Panc1 (cell line): ENCODE data around the gene OR10H1. TPM values are rescaled to one million over a fixed set of nuclear protein-coding genes. Genes with fewer than 3 reads are reported as not detected.

Experiments
- ATAC-seq: fragments of 200-7000 bp; cut with Tn5 transposase; 2 replicates; pipeline ENCODE4 v1.9.1; 2020; ENCODE audit warnings: mild to moderate bottlenecking, moderate library complexity
- BruUV-seq: library from RNA; stranded (reverse); fragments of 400-500 nt; replicated peaks from 2 replicates; lab custom pipeline; 2021; lab: Mats Ljungman, UMichigan
- CTCF ChIA-PET: fragments of 300-600 bp; sonication (Branson Sonifier 250); formaldehyde crosslinking; loops from one replicate; lab custom pipeline; 2022; ENCODE audit warnings: antibody characterized with exemption; lab: Charles Lee
- POLR2A ChIA-PET: fragments of 300-600 bp; sonication (Branson Sonifier 250); formaldehyde crosslinking; loops from one replicate; lab custom pipeline; 2022; ENCODE audit warnings: antibody characterized with exemption; lab: Charles Lee
- DNase-seq: peaks from one replicate; pipeline ENCODE4 v3.0.0-alpha.2; 2010; ENCODE audit warnings: low read depth, low spot score
- H3K27ac ChIP-seq: 2 replicates; pipeline ENCODE4 v1.5.1; 2011; ENCODE audit warnings: mild to moderate bottlenecking, low read length, inconsistent platforms
- H3K27me3 ChIP-seq: fragments of 200-500 bp; sonication (Bioruptor generic); 2 replicates; pipeline ENCODE4 v1.6.0; 2014; ENCODE audit warnings: low read length, inconsistent platforms; ENCODE audit not compliant: control insufficient read depth, insufficient read depth
- H3K36me3 ChIP-seq: fragments of 200-500 bp; sonication (Bioruptor generic); 2 replicates; pipeline ENCODE4 v1.5.1; 2014; ENCODE audit warnings: inconsistent platforms, mild to moderate bottlenecking, low read length, moderate library complexity; ENCODE audit not compliant: control insufficient read depth, insufficient read depth
- H3K4me1 ChIP-seq: 2 replicates; pipeline ENCODE4 v1.5.1; 2011; ENCODE audit warnings: inconsistent platforms, mild to moderate bottlenecking, low read length, moderate library complexity; ENCODE audit not compliant: control insufficient read depth, insufficient read depth
- H3K4me3 ChIP-seq, 2 experiments: 2 replicates each; pipeline ENCODE4 v1.5.1; 2011 to 2012; ENCODE audit warnings: low read depth in 2 of 2, low read length in 2 of 2, mild to moderate bottlenecking in 2 of 2, inconsistent platforms in 1 of 2, moderate library complexity in 1 of 2
- H3K9me3 ChIP-seq: fragments of 200-500 bp; sonication (Bioruptor generic); 2 replicates; pipeline ENCODE4 v1.5.1; 2014; ENCODE audit warnings: low read depth, mild to moderate bottlenecking, inconsistent platforms, low read length, moderate library complexity; ENCODE audit not compliant: control insufficient read depth, insufficient read depth
- CTCF ChIP-seq: fragments of 450-650 bp; IDR thresholded peaks from 2 replicates; pipeline ENCODE4 v1.5.1; 2017; ENCODE audit warnings: mild to moderate bottlenecking
- POLR2AphosphoS5 ChIP-seq: IDR thresholded peaks from 2 replicates; pipeline ENCODE4 v1.6.1; 2012; ENCODE audit warnings: mild to moderate bottlenecking, low read depth, low read length, moderate library complexity
- SIN3A ChIP-seq: IDR thresholded peaks from 2 replicates; pipeline ENCODE4 v1.6.1; 2012; ENCODE audit warnings: low read depth, mild to moderate bottlenecking, low read length, moderate library complexity, borderline replicate concordance; ENCODE audit not compliant: insufficient read depth
- TCF7L2 ChIP-seq: IDR thresholded peaks from 2 replicates; pipeline ENCODE4 v1.6.1; 2011; ENCODE audit warnings: mild to moderate bottlenecking, low read depth, low read length, inconsistent platforms
- in situ Hi-C: cut with HindIII; loops from 2 replicates; pipeline ENCODE4 v1.10.0; 2016; ENCODE audit warnings: low sequenced_read_pairs, low pct_unique_long_range_greater_than_20kb
- intact Hi-C: fragments of 100-400 bp; cut with micrococcal nuclease; formaldehyde crosslinking; loops from one replicate; pipeline ENCODE4 v1.10.0; 2022; ENCODE audit not compliant: unreplicated experiment
- total RNA-seq: library from RNA; stranded (reverse); gene quantifications from one replicate; pipeline ENCODE4 v1.2.1, GENCODE V29; 2021; ENCODE audit not compliant: unreplicated experiment
- TF ChIP-seq, protein P1 (sequence below), 2 experiments: IDR thresholded peaks; 2 replicates each; pipeline ENCODE4 v1.6.1; 2011 to 2012; ENCODE audit warnings: low read depth in 2 of 2, control low read depth in 1 of 2, low read length in 1 of 2, mild to moderate bottlenecking in 1 of 2, moderate library complexity in 1 of 2; ENCODE audit not compliant: insufficient read depth in 1 of 2

OR10H1 gene
- total RNA-seq, 1 experiment from 2014 or later: not detected

GRCh38 chr19:15838351-15838750 is 22.9 kb upstream of the OR10H1 start:
- no peak overlapping the region for H3K27ac ChIP-seq
- H3K36me3 ChIP-seq: no peaks in the 10 kb centered on the region
- H3K4me1 ChIP-seq: no peaks in the 10 kb centered on the region
- TF ChIP-seq, protein P1, sequence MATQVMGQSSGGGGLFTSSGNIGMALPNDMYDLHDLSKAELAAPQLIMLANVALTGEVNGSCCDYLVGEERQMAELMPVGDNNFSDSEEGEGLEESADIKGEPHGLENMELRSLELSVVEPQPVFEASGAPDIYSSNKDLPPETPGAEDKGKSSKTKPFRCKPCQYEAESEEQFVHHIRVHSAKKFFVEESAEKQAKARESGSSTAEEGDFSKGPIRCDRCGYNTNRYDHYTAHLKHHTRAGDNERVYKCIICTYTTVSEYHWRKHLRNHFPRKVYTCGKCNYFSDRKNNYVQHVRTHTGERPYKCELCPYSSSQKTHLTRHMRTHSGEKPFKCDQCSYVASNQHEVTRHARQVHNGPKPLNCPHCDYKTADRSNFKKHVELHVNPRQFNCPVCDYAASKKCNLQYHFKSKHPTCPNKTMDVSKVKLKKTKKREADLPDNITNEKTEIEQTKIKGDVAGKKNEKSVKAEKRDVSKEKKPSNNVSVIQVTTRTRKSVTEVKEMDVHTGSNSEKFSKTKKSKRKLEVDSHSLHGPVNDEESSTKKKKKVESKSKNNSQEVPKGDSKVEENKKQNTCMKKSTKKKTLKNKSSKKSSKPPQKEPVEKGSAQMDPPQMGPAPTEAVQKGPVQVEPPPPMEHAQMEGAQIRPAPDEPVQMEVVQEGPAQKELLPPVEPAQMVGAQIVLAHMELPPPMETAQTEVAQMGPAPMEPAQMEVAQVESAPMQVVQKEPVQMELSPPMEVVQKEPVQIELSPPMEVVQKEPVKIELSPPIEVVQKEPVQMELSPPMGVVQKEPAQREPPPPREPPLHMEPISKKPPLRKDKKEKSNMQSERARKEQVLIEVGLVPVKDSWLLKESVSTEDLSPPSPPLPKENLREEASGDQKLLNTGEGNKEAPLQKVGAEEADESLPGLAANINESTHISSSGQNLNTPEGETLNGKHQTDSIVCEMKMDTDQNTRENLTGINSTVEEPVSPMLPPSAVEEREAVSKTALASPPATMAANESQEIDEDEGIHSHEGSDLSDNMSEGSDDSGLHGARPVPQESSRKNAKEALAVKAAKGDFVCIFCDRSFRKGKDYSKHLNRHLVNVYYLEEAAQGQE (IDR thresholded peaks at IDR 0.05; ENCODE audit: insufficient read depth in 1 of 2, low read depth in 2 of 2, low read length in 1 of 2): no peak
- TF ChIP-seq CTCF (no peak), SIN3A (no peak)
- no peak overlapping the region for H3K4me3 ChIP-seq
- BruUV-seq: no TSS peak
- intact Hi-C loops: no loop called here
- POLR2A ChIA-PET: no interaction called here
- CTCF ChIA-PET: no interaction called here
- no peak for DNase-seq
- no peaks in the 10 kb centered on the region for H3K9me3 ChIP-seq
- no peak for ATAC-seq
- in situ Hi-C loops: no loop called here
- no peaks in the 10 kb centered on the region for H3K27me3 ChIP-seq

DNA sequence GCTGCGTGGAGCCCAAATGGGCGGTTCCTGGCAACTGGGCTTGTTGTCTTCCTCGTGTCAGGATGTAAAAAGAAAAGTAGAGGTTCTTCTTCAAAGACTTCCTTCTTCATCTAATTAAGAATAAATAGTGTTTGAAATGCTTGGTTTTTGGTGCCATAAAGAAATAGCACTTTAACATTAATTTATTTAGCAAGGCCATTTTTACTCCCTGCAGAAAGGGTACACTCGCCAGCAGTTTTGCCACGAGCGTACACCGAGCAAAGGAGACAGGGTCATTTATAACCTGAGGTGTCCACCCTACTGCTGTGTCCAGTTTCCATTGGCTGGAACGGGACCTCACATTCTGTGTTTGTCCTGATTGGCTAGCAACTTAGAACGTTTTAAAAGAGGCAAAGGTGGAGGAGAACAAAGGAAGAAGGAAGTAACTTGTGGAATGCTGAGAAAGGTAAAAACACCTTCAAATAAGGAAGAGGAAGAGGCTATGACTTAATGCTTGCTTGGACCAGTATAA is 21.8 kb upstream of the OR10H1 start:
- Histone ChIP-seq H3K27me3 (no peaks in the 10 kb centered on the region), H3K4me1 (no peaks in the 10 kb centered on the region), H3K36me3 (no peaks in the 10 kb centered on the region), H3K27ac (peak overlapping the region; percentile 92), H3K9me3 (no peaks in the 10 kb centered on the region), H3K4me3 (peak overlapping the region; percentile 58 to 67)
- intact Hi-C loops (no loop called here), in situ Hi-C loops (no loop called here)
- CTCF ChIA-PET: no interaction called here
- BruUV-seq: no TSS peak
- ATAC-seq (peak; percentile 61), DNase-seq (peak; percentile 42)
- POLR2A ChIA-PET: no interaction called here
- TF ChIP-seq CTCF (no peak), TCF7L2 (no peak; the same call in 1 of the 2 replicates), POLR2AphosphoS5 (no peak), SIN3A (no peak)
- TF ChIP-seq, protein P1 (IDR thresholded peaks at IDR 0.05; ENCODE audit: insufficient read depth in 1 of 2, low read depth in 2 of 2, low read length in 1 of 2): no peak
